Neural cell (in vitro differentiated cells): ENCODE measurements around the gene FBXO8. TPM values are rescaled to one million over a fixed set of nuclear protein-coding genes. Genes with fewer than 3 reads are reported as not detected.

Experiments used
- H2AFZ ChIP-seq: fragments of 200-600, 300-800 bp; sonication (generic), shearing (Covaris generic); 2 replicates; pipeline ENCODE4 v1.6.0; 2014; ENCODE audit warnings: low read depth, mild to moderate bottlenecking, antibody characterized with exemption, low read length, moderate library complexity
- H3F3A ChIP-seq: fragments of 200-600 bp; shearing (Covaris generic); 2 replicates; pipeline ENCODE4 v1.6.1; 2016; ENCODE audit warnings: mild to moderate bottlenecking, moderate library complexity, mixed read lengths, antibody characterized with exemption, low read length; ENCODE audit not compliant: insufficient read depth, poor library complexity, severe bottlenecking
- H3K27ac ChIP-seq: fragments of 200-600, 300-800 bp; sonication (generic), shearing (Covaris generic); 2 replicates; pipeline ENCODE4 v1.5.1; 2014; ENCODE audit warnings: mild to moderate bottlenecking, low read length, moderate library complexity
- H3K27me3 ChIP-seq: fragments of 300-800, 200-600 bp; sonication (generic), shearing (Covaris generic); 2 replicates; pipeline ENCODE4 v1.6.0; 2014; ENCODE audit warnings: mild to moderate bottlenecking, low read depth, low read length, moderate library complexity; ENCODE audit not compliant: insufficient read depth
- H3K36me3 ChIP-seq: fragments of 300-800, 200-600 bp; sonication (generic), shearing (Covaris generic); 2 replicates; pipeline ENCODE4 v1.5.1; 2014; ENCODE audit warnings: mild to moderate bottlenecking, antibody characterized with exemption, low read length, moderate library complexity; ENCODE audit not compliant: insufficient read depth
- H3K4me2 ChIP-seq: fragments of 300-800, 200-600 bp; sonication (generic), shearing (Covaris generic); 2 replicates; pipeline ENCODE4 v1.6.0; 2014; ENCODE audit warnings: mild to moderate bottlenecking, low read length
- H3K4me3 ChIP-seq: fragments of 300-800, 200-600 bp; sonication (generic), shearing (Covaris generic); 2 replicates; pipeline ENCODE4 v1.5.1; 2014; ENCODE audit warnings: mild to moderate bottlenecking, low read length, moderate library complexity
- H3K79me2 ChIP-seq: fragments of 200-600 bp; shearing (Covaris generic); replicated peaks from 2 replicates; pipeline ENCODE4 v1.6.0; 2014; ENCODE audit warnings: mild to moderate bottlenecking, low read length, moderate library complexity; ENCODE audit not compliant: insufficient read depth
- H3K9ac ChIP-seq: fragments of 300-800, 200-600 bp; sonication (generic), shearing (Covaris generic); 2 replicates; pipeline ENCODE4 v1.6.1; 2016; ENCODE audit warnings: mild to moderate bottlenecking, low read length, mixed read lengths
- H3K9me2 ChIP-seq: fragments of 200-600 bp; shearing (Covaris generic); 2 replicates; pipeline ENCODE4 v1.6.1; 2016; ENCODE audit warnings: mild to moderate bottlenecking, low read length, mixed read lengths; ENCODE audit not compliant: insufficient read depth
- H3K9me3 ChIP-seq: fragments of 200-600, 300-800 bp; sonication (generic), shearing (Covaris generic); 2 replicates; pipeline ENCODE4 v1.6.1; 2016; ENCODE audit warnings: mild to moderate bottlenecking, mixed run types, low read length, moderate library complexity, mixed read lengths
- H4K20me1 ChIP-seq: fragments of 200-600 bp; shearing (Covaris generic); 2 replicates; pipeline ENCODE4 v1.6.1; 2016; ENCODE audit warnings: mild to moderate bottlenecking, mixed run types; ENCODE audit not compliant: insufficient read depth
- CTCF ChIP-seq: fragments of 450-650 bp; IDR thresholded peaks from 2 replicates; pipeline ENCODE4 v1.5.1; 2014; ENCODE audit warnings: antibody characterized with exemption, mild to moderate bottlenecking, moderate library complexity; ENCODE audit not compliant: poor library complexity, severe bottlenecking
- EP300 ChIP-seq: fragments of 450-650 bp; conservative IDR thresholded peaks from 2 replicates; pipeline ENCODE4 v1.6.1; 2014; ENCODE audit warnings: antibody characterized with exemption, mild to moderate bottlenecking, moderate library complexity; ENCODE audit not compliant: poor library complexity, severe bottlenecking
- EZH2 ChIP-seq: fragments of 200-600, 300-800 bp; shearing (Covaris generic), sonication (generic); IDR thresholded peaks from 2 replicates; pipeline ENCODE4 v1.6.1; 2014; ENCODE audit warnings: antibody characterized with exemption, low read length, borderline replicate concordance, mild to moderate bottlenecking; ENCODE audit not compliant: insufficient read depth, poor library complexity, severe bottlenecking
- MXI1 ChIP-seq: fragments of 450-650 bp; conservative IDR thresholded peaks from 2 replicates; pipeline ENCODE4 v1.6.1; 2014; ENCODE audit warnings: antibody characterized with exemption, mild to moderate bottlenecking; ENCODE audit not compliant: poor library complexity, severe bottlenecking
- POLR2AphosphoS5 ChIP-seq: IDR thresholded peaks from 2 replicates; pipeline ENCODE4 v1.6.1; 2012
- RAD21 ChIP-seq: fragments of 450-650 bp; conservative IDR thresholded peaks from 2 replicates; pipeline ENCODE4 v1.6.1; 2014; ENCODE audit warnings: antibody characterized with exemption, mild to moderate bottlenecking, moderate library complexity
- REST ChIP-seq: IDR thresholded peaks from 2 replicates; pipeline ENCODE4 v1.6.1; 2012; ENCODE audit warnings: borderline replicate concordance
- SMC3 ChIP-seq: fragments of 450-650 bp; conservative IDR thresholded peaks from 2 replicates; pipeline ENCODE4 v1.6.1; 2014; ENCODE audit warnings: antibody characterized with exemption, mild to moderate bottlenecking, moderate library complexity; ENCODE audit not compliant: poor library complexity
- TAF1 ChIP-seq: IDR thresholded peaks from 2 replicates; pipeline ENCODE4 v1.6.1; 2012; ENCODE audit warnings: low read depth
- polyA plus RNA-seq: library from polyadenylated mRNA; depleted of rRNA; stranded (reverse); fragments of >200 nt; gene quantifications from 2 replicates; pipeline ENCODE4 v1.2.3, GENCODE V29; 2014

The FBXO8 gene
- polyA plus RNA-seq, 1 donor from 2014 or later, result 29.3 TPM

GRCh38 chr4:174228988-174229387 lies 54.5 kb downstream of the FBXO8 start:
- Histone ChIP-seq H3F3A (no peaks in the 10 kb centered on the region), H3K4me2 (no peak overlapping the region), H3K36me3 (no peaks in the 10 kb centered on the region), H3K9me3 (no peaks in the 10 kb centered on the region), H3K79me2 (no peaks in the 10 kb centered on the region), H2AFZ (no peak overlapping the region), H3K9ac (no peak overlapping the region), H4K20me1 (no peaks in the 10 kb centered on the region), H3K4me3 (no peak overlapping the region), H3K27ac (no peak overlapping the region), H3K9me2 (no peaks in the 10 kb centered on the region), H3K27me3 (no peaks in the 10 kb centered on the region)
- no peak for TF ChIP-seq MXI1
- TF ChIP-seq EZH2, result no peak
- TF ChIP-seq RAD21, result no peak
- TF ChIP-seq TAF1, result no peak
- TF ChIP-seq CTCF, result no peak
- TF ChIP-seq POLR2AphosphoS5, result no peak
- TF ChIP-seq REST, result no peak
- TF ChIP-seq EP300, result no peak
- TF ChIP-seq SMC3, result no peak

- Histone ChIP-seq H3K4me3 (no peak overlapping the region), H3K4me2 (no peak overlapping the region), H3K36me3 (no peaks in the 10 kb centered on the region), H3K9ac (no peak overlapping the region), H3K79me2 (no peaks in the 10 kb centered on the region), H2AFZ (no peak overlapping the region), H3K9me3 (no peaks in the 10 kb centered on the region), H3K9me2 (no peaks in the 10 kb centered on the region), H4K20me1 (no peaks in the 10 kb centered on the region), H3F3A (no peaks in the 10 kb centered on the region), H3K27me3 (peaks cover 14% of the 10 kb centered on the region), H3K27ac (no peak overlapping the region)
- TF ChIP-seq EP300, result no peak
- TF ChIP-seq POLR2AphosphoS5, result no peak
- TF ChIP-seq EZH2, result no peak
- no peak for TF ChIP-seq MXI1
- no peak for TF ChIP-seq SMC3
- no peak for TF ChIP-seq REST
- TF ChIP-seq CTCF, result no peak
- no peak for TF ChIP-seq TAF1
- TF ChIP-seq RAD21, result no peak
These were observed 58.0 kb downstream of the FBXO8 start for GRCh38 chr4:174225349-174226049.
